ENCODE measurements around the gene BAIAP2. TPM values are rescaled to one million over a fixed set of nuclear protein-coding genes. Genes with fewer than 3 reads are reported as not detected.

Gene BAIAP2
- total RNA-seq, 1 donor from 2014 or later = 28.2 TPM

- no peak for DNase-seq (ENCODE audit: low read depth in 2 of 2)
These were observed 123.1 kb downstream of the BAIAP2 start for GRCh38 chr17:81157848-81158687.

- no peak for DNase-seq (ENCODE audit: low read depth in 2 of 2)
These were observed 124.0 kb downstream of the BAIAP2 start for GRCh38 chr17:81158688-81159590.

DNA sequence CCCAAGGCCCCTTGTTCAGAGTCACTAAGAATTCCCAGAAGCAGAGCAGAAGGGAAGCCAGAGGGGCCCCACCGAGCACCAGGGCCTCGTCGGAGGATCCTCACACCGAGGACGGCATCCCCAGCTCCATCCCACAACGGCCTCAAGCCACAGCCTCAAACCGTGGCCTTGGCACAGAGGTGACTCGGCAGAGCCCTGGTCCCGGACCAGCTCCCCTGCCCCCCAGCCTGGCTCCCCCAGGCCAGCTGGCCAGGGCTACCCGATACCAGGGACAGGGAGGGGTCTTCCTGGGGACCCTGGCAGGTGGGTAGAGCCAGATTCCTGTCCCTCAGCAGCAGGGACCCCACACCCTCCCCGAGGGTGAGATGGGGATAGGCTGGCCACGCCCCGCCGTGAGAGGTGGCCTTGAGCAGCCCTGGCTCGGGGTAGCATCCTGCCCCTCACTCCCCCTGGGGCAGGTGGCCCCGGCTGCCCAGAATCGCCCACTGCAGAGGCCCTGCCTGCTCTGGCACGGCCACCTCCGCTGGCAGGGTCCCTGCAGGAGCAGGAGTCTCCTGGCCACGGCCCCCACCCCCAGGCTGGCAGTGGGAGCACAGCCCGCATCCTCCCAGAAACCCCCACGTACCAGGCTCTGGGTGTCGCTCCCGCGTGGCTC is 124.8 kb downstream of the BAIAP2 start:
- no peak for DNase-seq (ENCODE audit: low read depth in 2 of 2)

DNA sequence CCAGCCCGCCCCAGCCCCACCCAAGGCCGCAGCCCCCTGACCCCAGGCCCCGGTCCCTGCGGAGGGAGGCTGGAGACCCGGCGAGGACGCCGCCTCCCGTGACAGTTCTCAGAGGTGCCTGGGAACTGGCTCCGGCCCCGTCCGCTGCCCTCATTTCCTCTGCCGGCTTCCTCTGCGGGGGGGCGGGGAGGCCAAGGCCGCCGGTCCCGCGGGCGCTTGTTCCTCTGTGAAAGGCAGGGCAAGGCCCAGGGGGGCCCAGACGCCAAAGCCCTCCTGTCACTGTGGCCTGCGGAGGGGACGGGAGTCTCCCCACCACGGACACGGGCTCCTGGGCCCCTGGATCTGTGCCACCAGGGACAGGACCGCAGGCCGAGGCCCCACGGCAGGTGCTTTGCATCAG is 125.4 kb downstream of the BAIAP2 start:
- peak in 1 of 2 donors; percentile 68 for DNase-seq (ENCODE audit: low read depth in 2 of 2)

GRCh38 chr17:81160747-81161453 is 125.9 kb downstream of the BAIAP2 start:
- peak in 1 of 2 donors; percentile 17 for DNase-seq (ENCODE audit: low read depth in 2 of 2)

GRCh38 chr17:81161536-81161935 is 126.6 kb downstream of the BAIAP2 start:
- no peak for DNase-seq (ENCODE audit: low read depth in 2 of 2)

DNA sequence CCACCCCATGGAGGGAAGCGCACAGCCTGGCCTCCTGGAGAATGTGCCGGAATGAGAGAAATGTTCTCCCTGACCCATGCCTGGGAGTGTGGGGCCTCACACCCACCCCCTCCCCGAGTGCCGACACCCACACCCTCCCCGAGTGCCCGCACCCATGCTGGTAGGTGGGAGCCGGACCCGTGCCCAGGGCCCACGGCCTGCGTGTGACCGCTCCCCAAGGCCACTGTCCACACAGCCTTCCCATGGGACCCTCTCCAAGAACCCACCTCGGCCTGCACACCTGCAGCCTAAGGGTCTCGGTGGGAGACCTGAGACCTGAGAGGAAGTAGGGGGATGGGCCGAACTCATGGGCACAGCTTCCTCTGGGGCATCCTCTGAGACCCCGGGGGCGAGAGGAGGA is 127.0 kb downstream of the BAIAP2 start:
- DNase-seq (ENCODE audit: low read depth in 2 of 2) = no peak

GRCh38 chr17:81162491-81162890 is 127.5 kb downstream of the BAIAP2 start:
- DNase-seq (ENCODE audit: low read depth in 2 of 2) = no peak

GRCh38 chr17:81163051-81163695 is 128.2 kb downstream of the BAIAP2 start:
- DNase-seq (ENCODE audit: low read depth in 2 of 2) = no peak

DNA sequence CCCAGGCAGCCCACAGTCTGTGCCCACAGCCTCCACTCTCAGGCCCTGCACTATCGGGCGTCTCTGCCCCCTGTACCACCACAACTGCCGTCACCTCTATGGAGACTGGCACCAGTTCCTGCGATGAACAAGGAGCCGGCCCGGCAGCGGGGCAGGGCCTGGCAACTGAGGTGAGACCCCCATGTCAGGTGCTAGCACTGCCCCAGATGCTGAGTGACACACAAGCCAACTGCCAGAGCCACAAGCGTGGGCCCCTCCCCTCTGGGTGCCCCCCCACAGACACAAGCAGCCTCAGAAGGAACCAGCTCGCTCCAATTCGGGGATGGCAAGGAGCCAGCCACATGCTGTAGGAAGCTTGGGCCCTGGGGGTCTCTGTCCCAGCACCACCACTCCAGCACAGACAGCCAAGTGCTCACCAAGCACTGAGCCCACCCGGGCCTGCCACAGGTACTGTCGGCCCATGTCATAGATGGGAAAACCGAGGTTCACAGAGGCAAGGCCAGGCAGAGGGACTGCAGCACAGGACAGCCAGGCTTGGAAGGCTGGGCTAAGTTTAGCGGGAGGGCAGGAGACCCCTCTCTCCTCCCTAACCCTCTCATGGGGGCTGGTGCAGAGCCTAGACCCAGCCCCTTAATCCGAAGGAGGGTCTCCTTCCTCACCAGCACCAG is 128.9 kb downstream of the BAIAP2 start:
- no peak for DNase-seq (ENCODE audit: low read depth in 2 of 2)

DNA sequence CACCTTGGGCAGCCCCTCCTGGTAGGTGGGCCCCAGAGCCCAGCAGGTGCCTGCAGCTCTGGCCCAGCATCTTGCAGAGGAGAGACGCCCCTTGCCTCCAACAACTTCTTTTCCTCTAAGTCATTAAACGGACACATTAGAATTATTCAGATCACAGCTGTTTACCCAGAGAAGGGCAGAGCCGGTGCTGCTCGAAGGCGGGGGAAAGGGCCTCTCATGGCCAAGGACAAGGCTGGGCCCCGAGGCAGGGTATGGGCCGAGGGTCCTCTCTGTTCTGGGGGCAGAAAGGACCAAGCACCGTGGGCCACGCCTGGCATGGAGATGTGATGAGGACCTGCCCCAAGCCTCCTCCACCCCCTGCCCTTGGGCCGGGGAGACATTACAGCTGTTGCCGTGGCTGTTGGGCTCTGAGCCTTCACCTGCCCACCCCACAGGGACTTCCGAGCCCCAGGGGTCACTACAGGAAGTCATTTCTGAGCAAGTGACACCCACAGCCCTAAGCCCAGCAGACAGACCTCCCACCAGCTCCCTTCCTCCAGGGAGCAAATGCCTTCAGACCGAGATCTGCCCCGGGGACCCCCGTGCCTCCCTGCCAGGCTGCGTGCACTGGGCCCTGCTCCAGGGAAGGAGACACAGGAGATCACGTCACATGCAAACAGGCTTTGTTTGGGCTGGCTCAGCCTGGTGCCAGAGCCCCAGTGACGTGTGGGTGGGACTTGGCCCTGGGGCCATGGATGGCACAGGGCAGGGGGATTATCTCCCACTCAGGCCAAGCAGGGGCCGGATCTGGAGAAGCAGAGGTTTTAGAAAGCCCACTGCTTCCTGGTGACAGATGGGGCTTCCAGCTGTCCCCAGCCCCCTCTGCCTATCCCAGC is 129.7 kb downstream of the BAIAP2 start:
- DNase-seq (ENCODE audit: low read depth in 2 of 2) = no peak

DNA sequence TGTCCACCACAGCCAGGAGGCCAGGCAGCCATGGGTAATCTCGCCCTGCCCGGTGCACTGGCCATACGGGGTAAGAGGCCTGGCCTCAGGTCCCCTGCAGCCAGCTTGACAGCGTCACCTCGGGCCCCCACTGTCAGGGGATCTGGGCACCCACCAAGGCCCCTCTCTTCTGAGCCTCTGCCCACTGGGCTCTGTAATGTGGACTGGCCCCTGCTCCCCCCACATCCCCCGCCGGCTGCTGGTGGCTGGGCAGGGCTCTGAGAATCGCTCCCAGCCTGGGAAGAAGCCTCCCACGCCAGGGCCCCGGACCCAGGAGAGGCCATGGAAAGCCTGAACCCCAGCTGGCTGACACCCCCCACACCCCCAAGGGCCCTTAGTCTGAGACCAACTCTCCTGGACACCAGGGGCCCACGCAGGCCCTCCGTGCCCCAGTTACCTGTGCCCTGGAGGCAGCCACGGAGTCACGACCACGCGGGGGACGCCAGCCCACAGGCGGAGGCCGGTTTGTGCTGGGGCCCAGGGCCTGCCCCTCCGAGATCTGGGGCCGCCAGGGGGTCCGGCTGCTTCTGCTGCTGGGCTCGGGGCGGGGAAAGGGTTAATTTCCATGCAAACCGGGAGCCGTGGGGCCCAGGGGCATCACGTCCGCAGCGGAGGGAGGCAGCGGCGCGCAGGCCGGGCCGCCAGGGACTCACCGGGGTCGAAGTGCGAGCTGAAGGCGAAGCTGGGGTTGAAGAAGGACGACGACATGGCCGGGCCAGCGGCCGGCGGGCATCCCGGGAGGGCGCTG is 130.5 kb downstream of the BAIAP2 start, which contains the start of gene PVALEF:
PVALEF (plus strand) TSS at position 262 of the 787 bp plus-strand sequence. CDS start 15,720 bp downstream, outside the sequence.
- no peak for DNase-seq (ENCODE audit: low read depth in 2 of 2)

DNA sequence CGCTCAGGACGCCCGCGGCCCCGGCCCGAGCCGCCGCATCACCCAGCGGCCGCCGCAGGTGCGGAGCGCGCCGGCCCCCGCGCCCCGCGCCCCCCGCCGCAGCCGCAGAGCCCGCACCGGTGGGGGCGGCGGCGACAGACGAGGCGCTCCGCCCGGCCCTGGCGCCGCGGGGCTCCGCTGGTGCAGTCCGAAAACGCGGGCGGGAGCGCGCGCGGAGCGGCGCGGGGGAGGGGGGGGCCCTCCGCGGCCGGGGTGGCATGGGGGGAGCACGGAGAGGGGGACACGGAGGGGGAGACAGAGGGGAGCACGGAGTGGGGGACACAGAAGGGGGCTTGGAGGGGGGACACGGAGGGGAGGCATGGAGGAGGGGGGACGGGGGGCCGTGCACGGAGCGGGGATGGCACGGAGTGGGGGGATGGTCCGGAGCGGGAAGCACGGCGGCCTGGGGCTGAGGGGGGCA is 131.1 kb downstream of the BAIAP2 start, which contains the start of gene AATK:
AATK (minus strand) TSS at position 189 of the 460 bp plus-strand sequence. CDS start 229 bp downstream, outside the sequence.
- DNase-seq (ENCODE audit: low read depth in 2 of 2) = no peak

Other genes starting within 250 kb of the BAIAP2 start
- 12.3 and 17.6 TPM in 2 replicates for gene CHMP6, start 43.3 kb upstream of the BAIAP2 start, total RNA-seq
- gene PVALEF, start 130.4 kb downstream of the BAIAP2 start, total RNA-seq = not detected in 2 replicates
- gene AATK, start 131.1 kb downstream of the BAIAP2 start, total RNA-seq = 1.5 and 2.9 TPM in 2 replicates
- 6.2 and 8.1 TPM in 2 replicates for gene CEP131, start 187.8 kb downstream of the BAIAP2 start, total RNA-seq
- 6.5 and 9.2 TPM in 2 replicates for gene TEPSIN, start 203.9 kb downstream of the BAIAP2 start, total RNA-seq
- gene NDUFAF8, start 204.2 kb downstream of the BAIAP2 start, total RNA-seq = 14.9 and 23.0 TPM in 2 replicates

Data from dermis microvascular lymphatic vessel endothelial cell (primary cell).